IMR-90 (cell line): Measurements from ENCODE around the gene NDUFA5. TPM values are rescaled to one million over a fixed set of nuclear protein-coding genes. Genes with fewer than 3 reads are reported as not detected.

Experiments used
- ATAC-seq: fragments of 200-7000 bp; cut with Tn5 transposase; 2 replicates; pipeline ENCODE4 v1.9.1; 2020; ENCODE audit warnings: low read depth, mild to moderate bottlenecking, moderate library complexity
- BruUV-seq: library from RNA; stranded (reverse); fragments of 400-500 nt; replicated peaks from 2 replicates; lab custom pipeline; 2021; lab: Mats Ljungman, UMichigan
- CTCF ChIA-PET: fragments of 300-600 bp; formaldehyde crosslinking; extraction: SDS; loops from one replicate; lab custom pipeline; 2021; ENCODE audit warnings: antibody characterized with exemption; lab: Yijun Ruan, JAX
- POLR2A ChIA-PET: fragments of 300-600 bp; sonication (Branson Sonifier 250); formaldehyde crosslinking; loops from one replicate; lab custom pipeline; 2022; ENCODE audit warnings: antibody characterized with exemption; ENCODE audit not compliant: unreplicated experiment; lab: Charles Lee
- DNase-seq: peaks from one replicate; pipeline ENCODE4 v3.0.0; 2013
- H2AFZ ChIP-seq: replicated peaks from 2 replicates; pipeline ENCODE3; 2013; ENCODE audit warnings: low read length, mild to moderate bottlenecking; ENCODE audit not compliant: poor library complexity
- H2AK5ac ChIP-seq: 2 replicates; pipeline ENCODE4 v1.6.1; 2013; ENCODE audit warnings: low read depth, low read length, inconsistent platforms
- H2AK9ac ChIP-seq: replicated peaks from 2 replicates; pipeline ENCODE3; 2013; ENCODE audit warnings: mild to moderate bottlenecking, low read depth, low read length, moderate library complexity; ENCODE audit not compliant: poor library complexity
- H2BK120ac ChIP-seq: 2 replicates; pipeline ENCODE4 v1.6.1; 2013; ENCODE audit warnings: low read depth, low read length, inconsistent platforms
- H2BK15ac ChIP-seq: 3 replicates; pipeline ENCODE4 v1.6.1; 2013; ENCODE audit warnings: low read depth, low read length, inconsistent platforms
- H2BK20ac ChIP-seq: 2 replicates; pipeline ENCODE4 v1.6.1; 2013; ENCODE audit warnings: low read depth, mild to moderate bottlenecking, inconsistent platforms, low read length, moderate library complexity
- H2BK5ac ChIP-seq: 2 replicates; pipeline ENCODE4 v1.6.1; 2013; ENCODE audit warnings: mild to moderate bottlenecking, low read depth, low read length, inconsistent platforms; ENCODE audit not compliant: poor library complexity, severe bottlenecking
- H3K14ac ChIP-seq: replicated peaks from 2 replicates; pipeline ENCODE4 v1.6.1; 2013; ENCODE audit warnings: low read depth, low read length, inconsistent platforms
- H3K18ac ChIP-seq: 2 replicates; pipeline ENCODE4 v1.6.1; 2013; ENCODE audit warnings: low read depth, low read length, control low read depth
- H3K23ac ChIP-seq: 2 replicates; pipeline ENCODE4 v1.6.1; 2013; ENCODE audit warnings: low read depth, low read length, inconsistent platforms
- H3K27ac ChIP-seq: 2 replicates; pipeline ENCODE4 v1.5.1; 2013; ENCODE audit warnings: mild to moderate bottlenecking, control low read depth, low read length; ENCODE audit not compliant: insufficient read depth
- H3K27me3 ChIP-seq: 2 replicates; pipeline ENCODE4 v1.6.1; 2013; ENCODE audit warnings: low read length; ENCODE audit not compliant: control insufficient read depth, insufficient read depth
- H3K36me3 ChIP-seq: 2 replicates; pipeline ENCODE4 v1.6.1; 2013; ENCODE audit warnings: low read length, mixed read lengths; ENCODE audit not compliant: control insufficient read depth, insufficient read depth
- H3K4ac ChIP-seq: 2 replicates; pipeline ENCODE4 v1.6.1; 2013; ENCODE audit warnings: low read depth, low read length, inconsistent platforms
- H3K4me1 ChIP-seq: 2 replicates; pipeline ENCODE4 v1.6.1; 2013; ENCODE audit warnings: low read length, mixed read lengths; ENCODE audit not compliant: control insufficient read depth, insufficient read depth
- H3K4me2 ChIP-seq: 2 replicates; pipeline ENCODE4 v1.6.1; 2013; ENCODE audit warnings: low read depth, mild to moderate bottlenecking, control low read depth, low read length, moderate library complexity
- H3K4me3 ChIP-seq: 2 replicates; pipeline ENCODE4 v1.5.1; 2013; ENCODE audit warnings: low read depth, mild to moderate bottlenecking, control low read depth, low read length, moderate library complexity; ENCODE audit not compliant: insufficient read depth
- H3K56ac ChIP-seq: 2 replicates; pipeline ENCODE4 v1.6.1; 2013; ENCODE audit warnings: low read length, inconsistent platforms; ENCODE audit not compliant: insufficient read depth; ENCODE audit errors: extremely low read depth
- H3K79me1 ChIP-seq, 2 experiments: 2 replicates each; pipeline ENCODE4 v1.6.1; 2013; ENCODE audit warnings: low read length in 2 of 2, inconsistent platforms in 1 of 2, low read depth in 1 of 2
- H3K9ac ChIP-seq: 2 replicates; pipeline ENCODE4 v1.6.1; 2013; ENCODE audit warnings: low read depth, low read length, control low read depth
- H3K9me1 ChIP-seq: 2 replicates; pipeline ENCODE4 v1.6.1; 2013; ENCODE audit warnings: low read length, inconsistent platforms; ENCODE audit not compliant: insufficient read depth
- H3K9me3 ChIP-seq: 2 replicates; pipeline ENCODE4 v1.6.1; 2013; ENCODE audit warnings: low read length; ENCODE audit not compliant: control insufficient read depth, insufficient read depth
- H4K20me1 ChIP-seq: 2 replicates; pipeline ENCODE4 v1.6.1; 2013; ENCODE audit warnings: low read length, inconsistent platforms; ENCODE audit not compliant: insufficient read depth
- H4K5ac ChIP-seq: 2 replicates; pipeline ENCODE4 v1.6.1; 2013; ENCODE audit warnings: mild to moderate bottlenecking, low read depth, low read length, control low read depth
- H4K8ac ChIP-seq, 2 experiments: 2 replicates each; pipeline ENCODE4 v1.6.1; 2013; ENCODE audit warnings: low read depth in 2 of 2, low read length in 2 of 2, control low read depth in 1 of 2, inconsistent platforms in 1 of 2
- H4K91ac ChIP-seq: 2 replicates; pipeline ENCODE4 v1.6.1; 2013; ENCODE audit warnings: low read depth, low read length, inconsistent platforms; ENCODE audit not compliant: insufficient read depth
- BHLHE40 ChIP-seq: fragments of 150-350 bp; IDR thresholded peaks from 2 replicates; pipeline ENCODE4 v1.6.1; 2016; ENCODE audit warnings: mild to moderate bottlenecking, low read depth, low read length
- ELK1 ChIP-seq: fragments of 150-350 bp; IDR thresholded peaks from 2 replicates; pipeline ENCODE4 v1.6.1; 2016; ENCODE audit warnings: low read depth, mild to moderate bottlenecking, low read length, moderate library complexity, borderline replicate concordance
- RCOR1 ChIP-seq: IDR thresholded peaks from 2 replicates; pipeline ENCODE4 v1.6.1; 2012; ENCODE audit warnings: mild to moderate bottlenecking, low read length, improper control_type of control experiment; ENCODE audit not compliant: insufficient replicate concordance
- RFX5 ChIP-seq: IDR thresholded peaks from 2 replicates; pipeline ENCODE4 v1.8.0; 2012; ENCODE audit warnings: low read depth, mild to moderate bottlenecking, low read length, moderate library complexity
- USF2 ChIP-seq: fragments of 150-350 bp; IDR thresholded peaks from 2 replicates; pipeline ENCODE4 v1.6.1; 2017; ENCODE audit warnings: mild to moderate bottlenecking, antibody characterized with exemption, low read length, low read depth
- WGBS, 2 experiments: methylation state at CpG; one replicate each; pipeline versions ENCODE4 v1.1.5 to v1.1.7; 2013; ENCODE audit warnings: missing lambda C conversion rate in 2 of 2; ENCODE audit not compliant: insufficient read length in 1 of 2; ENCODE audit errors: extremely low coverage in 2 of 2; 5-methylcytosine and 5-hydroxymethylcytosine counted together
- dilution Hi-C: fragments of 300-500 bp; cut with HindIII; formaldehyde crosslinking; loops from one replicate; pipeline ENCODE4 v1.14.3; 2018; ENCODE audit warnings: low sequenced_read_pairs; ENCODE audit not compliant: unreplicated experiment
- in situ Hi-C: fragments of 300-500 bp; cut with MboI; formaldehyde crosslinking; loops from 3 replicates; pipeline ENCODE4 v1.14.3; 2019; ENCODE audit warnings: low sequenced_read_pairs, inconsistent platforms, mixed read lengths
- intact Hi-C: fragments of 100-400 bp; cut with micrococcal nuclease; formaldehyde crosslinking; loops from 2 replicates; pipeline ENCODE4 v1.10.0; 2022
- polyA plus RNA-seq, 3 experiments: library from polyadenylated mRNA; depleted of rRNA; stranded (reverse); fragments of >200 nt; gene quantifications; 2 replicates each; pipeline ENCODE4 v1.2.3, GENCODE V29; 2012; ENCODE audit warnings: low replicate concordance in 1 of 3
- total RNA-seq: library from RNA; depleted of rRNA; stranded (reverse); fragments of >200 nt; gene quantifications from 2 replicates; pipeline ENCODE4 v1.2.3, GENCODE V29; 2012

The NDUFA5 gene
- total and polyA plus RNA-seq, 2 of the 4 experiments (the other 2 are of a cell fraction), result 2.9 to 12.1 TPM

GRCh38 chr7:123535517-123535916, 22.1 kb downstream of the NDUFA5 start:
- CTCF ChIA-PET, result no interaction called here
- dilution Hi-C loops (no loop called here), in situ Hi-C loops (no loop called here), intact Hi-C loops (no loop called here)
- TF ChIP-seq RFX5 (no peak), BHLHE40 (no peak), ELK1 (no peak), RCOR1 (no peak), USF2 (no peak)
- no peak overlapping the region for H3K56ac ChIP-seq
- no peak for ATAC-seq
- H2AK9ac ChIP-seq, result no peak overlapping the region
- H3K79me1 ChIP-seq, result no peaks in the 10 kb centered on the region
- H3K36me3 ChIP-seq, result no peaks in the 10 kb centered on the region
- no peak overlapping the region for H3K4ac ChIP-seq
- H3K9ac ChIP-seq, result no peak overlapping the region
- H2BK20ac ChIP-seq, result no peak overlapping the region
- H2AK5ac ChIP-seq, result no peak overlapping the region
- H4K20me1 ChIP-seq, result no peaks in the 10 kb centered on the region
- H3K4me3 ChIP-seq, result no peak overlapping the region
- peaks cover 5% of the 10 kb centered on the region; the same call in 1 of the 2 replicates for H3K4me1 ChIP-seq
- no peak overlapping the region for H3K14ac ChIP-seq
- H2BK120ac ChIP-seq, result no peak overlapping the region
- H3K4me2 ChIP-seq, result no peak overlapping the region
- H4K8ac ChIP-seq, result no peak overlapping the region
- H3K9me3 ChIP-seq, result no peaks in the 10 kb centered on the region
- H3K27me3 ChIP-seq, result no peaks in the 10 kb centered on the region
- H4K5ac ChIP-seq, result no peak overlapping the region
- no CpG with 5 or more reads among the region's 12 CpGs for WGBS, 2 experiments
- no peak for DNase-seq
- no peak overlapping the region for H3K27ac ChIP-seq
- POLR2A ChIA-PET, result no interaction called here
- no peak overlapping the region for H3K18ac ChIP-seq
- no peak overlapping the region for H3K23ac ChIP-seq
- BruUV-seq, result no TSS peak
- H3K9me1 ChIP-seq, result no peaks in the 10 kb centered on the region
- no peak overlapping the region for H4K91ac ChIP-seq
- no peak overlapping the region for H2BK5ac ChIP-seq
- H2BK15ac ChIP-seq, result no peak overlapping the region
- H2AFZ ChIP-seq, result no peak overlapping the region
